HPDE6-E6E7 (cell line): ENCODE data around the gene SLC1A3.

Source experiments
- DNase-seq: peaks from one replicate; pipeline ENCODE4 v3.0.0; 2011; ENCODE audit warnings: missing footprints; ENCODE audit errors: extremely low spot score

SLC1A3 gene

GRCh38 chr5:36685631-36686288 lies 79.4 kb downstream of the SLC1A3 start:
- no peak for DNase-seq

DNA sequence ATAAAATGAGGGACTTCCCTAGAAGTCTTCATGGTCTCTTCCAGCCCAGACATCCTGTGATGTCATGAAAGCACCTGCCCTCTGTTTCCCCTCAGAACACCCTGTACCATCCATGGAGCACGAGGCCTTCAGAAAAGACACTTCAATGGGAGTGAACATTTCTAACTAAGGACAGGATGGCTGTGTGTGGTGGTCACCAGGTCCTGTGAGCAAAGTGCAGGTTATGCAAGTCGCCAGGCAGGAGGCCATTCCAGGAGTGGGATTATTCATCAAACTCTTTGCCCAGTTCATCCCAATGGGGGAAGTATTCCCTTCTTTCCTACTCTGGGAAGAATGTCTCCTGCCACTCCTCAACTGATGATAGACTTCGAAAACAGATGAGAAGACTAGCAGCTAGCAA lies 80.5 kb downstream of the SLC1A3 start:
- DNase-seq: no peak

GRCh38 chr5:36688722-36689121 lies 82.3 kb downstream of the SLC1A3 start:
- no peak for DNase-seq

- no peak for DNase-seq
These were observed 82.8 kb downstream of the SLC1A3 start for GRCh38 chr5:36689225-36689624.

DNA sequence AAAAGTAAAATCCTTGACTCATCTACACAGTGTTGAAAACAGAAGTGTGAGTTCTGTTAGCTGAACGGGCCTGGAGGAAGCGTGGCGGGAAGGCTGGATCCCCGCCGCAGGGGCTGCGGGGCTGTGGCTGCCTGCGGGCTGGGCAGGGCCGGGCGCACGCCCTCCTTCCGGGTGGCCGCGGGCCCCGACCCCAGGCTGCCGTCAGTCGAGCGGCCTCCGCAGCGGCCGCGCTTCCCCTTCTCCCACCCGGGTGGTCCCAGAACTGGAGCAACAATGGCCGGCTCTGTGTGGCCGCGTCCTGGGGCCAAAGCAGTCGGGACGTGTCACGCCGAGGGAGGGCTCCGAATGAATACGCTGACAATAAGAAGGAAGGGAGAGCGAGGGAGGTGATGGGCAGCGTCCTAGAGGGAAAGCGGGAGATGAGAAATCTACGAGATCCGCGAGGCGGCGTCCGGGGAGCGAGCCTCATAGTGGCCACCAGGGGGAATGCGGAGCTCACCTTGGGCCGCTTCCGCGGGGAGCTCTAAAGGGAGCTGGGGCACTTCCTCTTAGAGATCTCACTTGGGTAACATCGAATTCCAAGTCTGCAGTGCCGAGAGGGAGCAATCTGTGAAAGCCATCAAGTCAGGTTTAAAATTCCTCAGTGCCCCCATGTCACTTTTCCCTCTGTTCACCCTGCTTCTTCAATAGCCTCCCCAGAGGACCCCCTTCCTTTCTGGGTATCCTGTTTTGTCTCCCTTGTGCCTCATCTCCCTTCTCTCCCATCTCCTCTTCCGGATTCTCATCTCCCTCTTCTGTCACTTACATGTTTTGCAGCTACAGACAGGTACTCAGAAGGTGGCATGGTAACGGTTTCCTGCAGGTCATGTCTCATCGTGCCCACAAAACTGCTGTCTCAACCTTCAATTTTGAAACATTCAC lies 83.9 kb downstream of the SLC1A3 start:
- DNase-seq: peak; percentile 94

DNA sequence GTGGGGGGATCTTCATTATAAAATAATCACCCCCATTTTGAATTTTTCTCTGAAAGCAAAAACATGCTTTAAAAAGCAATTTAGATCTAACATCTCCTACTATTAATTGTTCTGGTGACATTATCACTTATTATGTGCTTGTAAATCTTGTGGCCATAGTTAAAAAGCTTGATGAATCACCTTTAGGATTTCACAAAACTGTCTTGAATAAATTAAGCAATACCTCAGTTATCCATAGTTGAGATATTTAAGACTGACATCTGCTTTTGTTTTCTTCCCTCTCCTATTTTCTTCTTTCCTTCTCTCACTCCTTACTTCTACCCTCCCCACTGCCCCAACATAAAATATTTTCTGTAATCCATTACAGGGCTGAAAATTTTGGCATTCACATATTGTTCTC lies 84.8 kb downstream of the SLC1A3 start:
- DNase-seq: no peak

GRCh38 chr5:36691696-36692371 lies 85.4 kb downstream of the SLC1A3 start:
- DNase-seq: no peak

- peak; percentile 65 for DNase-seq
These were observed 86.7 kb downstream of the SLC1A3 start for GRCh38 chr5:36692791-36693763.

- no peak for DNase-seq
These were observed 87.9 kb downstream of the SLC1A3 start for GRCh38 chr5:36694351-36694750.

GRCh38 chr5:36696059-36696673 lies 89.8 kb downstream of the SLC1A3 start:
- peak; percentile 62 for DNase-seq

- DNase-seq: no peak
These were observed 91.6 kb downstream of the SLC1A3 start for GRCh38 chr5:36698031-36698430.

DNA sequence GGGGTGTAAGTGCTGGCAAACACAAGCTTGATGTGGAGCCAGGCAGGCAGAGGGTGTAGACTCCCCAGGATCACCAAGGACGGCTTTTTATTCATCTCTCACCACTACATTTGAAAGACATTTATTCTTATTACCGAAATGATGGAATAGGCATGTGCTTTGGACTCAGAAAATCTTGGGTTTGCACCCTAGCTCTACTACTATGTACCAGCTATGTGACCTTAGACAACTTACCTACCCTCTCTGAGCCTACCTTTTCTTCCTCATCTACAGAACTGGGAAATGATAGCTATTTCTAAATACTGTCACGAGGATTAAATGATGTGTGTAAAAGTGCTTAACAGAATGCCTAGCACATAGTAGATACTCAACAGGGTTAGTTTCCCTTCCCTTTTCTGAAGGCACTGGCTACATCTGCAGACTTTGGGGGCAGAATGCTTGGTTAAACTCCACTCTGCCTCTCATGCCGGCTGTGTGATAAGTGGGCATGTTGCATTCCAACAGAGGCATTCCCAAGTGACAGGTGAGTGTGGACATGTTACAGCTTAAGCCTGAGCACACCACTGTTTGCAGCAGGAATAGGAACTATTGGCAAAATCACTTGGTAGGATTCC lies 94.8 kb downstream of the SLC1A3 start:
- no peak for DNase-seq

DNA sequence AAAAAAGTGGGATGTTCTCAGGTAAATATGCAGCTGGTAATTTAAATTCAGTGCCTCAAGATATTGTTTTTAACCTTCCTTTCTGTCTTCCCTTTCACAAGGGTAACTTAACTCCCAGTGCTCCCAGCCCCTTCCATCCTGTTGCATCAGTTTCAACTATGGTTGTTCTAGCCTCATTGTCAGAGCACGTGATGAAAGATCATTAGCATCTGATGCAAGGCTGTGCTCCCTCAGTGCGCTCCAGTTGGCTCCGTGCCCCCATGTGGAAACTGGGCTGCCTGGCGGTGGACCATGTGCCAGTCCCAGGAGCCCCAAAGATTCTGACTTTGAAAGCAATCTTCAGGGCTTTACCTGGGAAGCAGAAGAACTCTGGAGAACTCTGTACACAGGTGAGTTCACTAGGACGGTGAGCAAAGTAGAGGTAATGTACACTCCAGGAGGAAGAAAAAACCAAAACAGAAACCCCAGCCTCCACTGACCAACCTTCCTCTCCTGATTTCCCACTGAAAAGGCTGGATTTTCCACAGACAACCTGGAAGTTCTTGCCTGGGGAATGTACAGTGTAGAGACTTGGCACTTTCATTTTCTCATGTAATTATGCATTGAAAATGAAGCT lies 96.9 kb downstream of the SLC1A3 start:
- no peak for DNase-seq

- DNase-seq: no peak
These were observed 97.7 kb downstream of the SLC1A3 start for GRCh38 chr5:36704131-36704530.

DNA sequence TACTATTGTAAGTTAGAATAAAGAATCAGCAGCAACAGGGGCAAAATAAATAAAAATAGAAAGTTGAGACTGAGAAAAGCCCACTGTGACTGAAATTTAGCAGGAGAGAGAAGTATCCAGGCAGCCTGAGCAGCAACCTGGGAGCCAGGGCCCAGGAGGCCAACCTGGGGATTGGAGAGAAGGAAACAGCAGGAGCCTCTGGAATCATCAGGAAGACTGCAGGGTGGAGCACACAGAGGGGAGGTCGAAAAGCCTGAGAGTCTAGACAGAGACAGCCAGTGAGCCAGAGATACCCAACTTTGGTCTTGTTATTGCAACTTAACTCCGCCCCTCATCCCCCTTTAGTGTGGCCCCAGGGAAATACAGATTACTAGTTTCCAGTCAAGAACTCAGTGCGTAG lies 98.6 kb downstream of the SLC1A3 start:
- no peak for DNase-seq

DNA sequence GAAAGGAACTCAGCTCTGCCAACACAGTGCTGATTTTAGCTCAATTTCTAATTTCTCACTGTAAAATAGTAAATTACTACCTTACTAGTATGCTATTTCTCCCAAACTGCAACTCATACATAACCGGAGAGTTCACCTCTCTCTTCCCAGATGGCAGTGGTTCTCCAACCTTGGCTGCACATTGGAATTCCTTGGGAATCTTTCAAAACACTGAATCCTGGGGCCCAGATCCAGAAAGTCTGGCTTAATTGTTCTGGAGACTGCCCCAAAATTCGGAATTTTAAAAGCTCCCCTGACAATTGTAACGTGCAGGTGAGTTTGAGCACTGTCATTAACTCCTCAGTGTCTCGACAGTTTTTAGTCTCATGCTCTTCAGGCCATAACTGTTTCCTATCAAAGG lies 100.3 kb downstream of the SLC1A3 start:
- DNase-seq: no peak

- DNase-seq: no peak
These were observed 102.6 kb downstream of the SLC1A3 start for GRCh38 chr5:36708996-36709395.

DNA sequence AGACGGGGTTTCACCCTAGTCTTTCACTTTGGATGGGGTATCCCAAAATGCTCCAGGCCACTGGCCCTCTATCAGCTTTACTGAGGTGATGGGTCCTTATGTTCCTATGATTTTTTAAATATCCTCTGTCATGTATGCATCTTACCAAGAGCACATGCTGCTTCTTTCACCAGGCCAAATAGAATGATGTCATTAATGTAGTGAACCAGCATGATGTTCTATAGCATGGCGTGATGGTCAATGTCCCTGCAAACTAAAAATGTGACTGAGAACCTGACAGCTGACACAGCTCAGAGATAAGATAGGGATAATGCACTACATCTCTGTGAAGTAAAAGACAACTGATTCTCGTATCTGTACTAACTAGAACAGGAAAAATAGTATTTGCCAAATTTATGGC lies 103.6 kb downstream of the SLC1A3 start:
- DNase-seq: no peak

GRCh38 chr5:36712706-36713105 lies 106.3 kb downstream of the SLC1A3 start:
- DNase-seq: no peak

GRCh38 chr5:36713541-36713940 lies 107.1 kb downstream of the SLC1A3 start:
- no peak for DNase-seq
